NB4 (cell line): ENCODE results near the gene PFKFB3.

Source experiments
- CTCF ChIP-seq: IDR thresholded peaks from one replicate; pipeline ENCODE4 v1.5.1; 2012; ENCODE audit warnings: low read depth, low read length
- POLR2A ChIP-seq: IDR thresholded peaks from 2 replicates; pipeline ENCODE4 v1.6.1; 2011; ENCODE audit warnings: mild to moderate bottlenecking; ENCODE audit not compliant: insufficient read length; ENCODE audit errors: extremely low read depth

GRCh38 chr10:6198171-6198570 is 4.6 kb upstream of the PFKFB3 start:
- TF ChIP-seq POLR2A (no peak), CTCF (no peak)
